Stimulated activated CD8-positive, alpha-beta memory T cell treated with anti-CD3 and anti-CD28 coated beads, Interleukin-2, amount 100 ng/mL, for 48 hours (primary cell): ENCODE measurements around the gene RPRD1B.
"Not testable (repeated sequence)": the region's sequence is repeated elsewhere in the genome, so short reads cannot be mapped to it uniquely, and the experiment has no call there.

Experiments used
- DNase-seq, 2 donors: peaks; one replicate each; pipeline ENCODE4 v3.0.0-alpha.2; 2020; ENCODE audit warnings: low read depth in 2 of 2

Gene RPRD1B

DNA sequence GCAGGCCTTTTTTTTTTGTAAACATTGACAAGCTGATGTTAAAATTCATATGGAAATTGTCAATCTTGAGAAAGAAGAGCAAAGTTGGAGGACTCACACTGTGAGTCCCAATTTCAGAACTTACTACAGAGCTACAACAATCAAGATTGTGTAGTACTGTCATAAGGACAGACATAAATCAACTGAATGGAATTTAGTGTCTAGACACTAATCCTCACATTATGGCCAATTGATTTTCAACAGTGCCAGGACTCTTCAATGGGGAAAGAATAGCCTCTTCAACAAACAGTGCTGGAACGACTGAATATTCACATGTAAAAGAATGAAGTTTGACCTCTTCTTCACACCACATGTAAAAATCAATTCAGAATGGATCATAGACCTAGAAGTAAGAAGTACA, 70.7 kb downstream of the RPRD1B start:
- no peak for DNase-seq

- no peak for DNase-seq
These were observed 72.9 kb downstream of the RPRD1B start for GRCh38 chr20:38106461-38106860.

DNA sequence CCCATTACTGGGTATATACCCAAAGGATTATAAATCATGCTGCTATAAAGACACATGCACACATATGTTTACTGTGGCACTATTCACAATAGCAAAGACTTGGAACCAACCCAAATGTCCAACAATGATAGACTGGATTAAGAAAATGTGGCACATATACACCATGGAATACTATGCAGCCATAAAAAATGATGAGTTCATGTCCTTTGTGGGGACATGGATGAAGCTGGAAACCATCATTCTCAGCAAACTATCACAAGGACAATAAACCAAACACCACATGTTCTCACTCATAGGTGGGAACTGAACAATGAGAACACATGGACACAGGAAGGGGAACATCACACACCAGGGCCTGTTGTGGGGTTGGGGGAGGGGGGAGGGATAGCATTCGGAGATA, 73.8 kb downstream of the RPRD1B start:
- not testable (repeated sequence) for DNase-seq

DNA sequence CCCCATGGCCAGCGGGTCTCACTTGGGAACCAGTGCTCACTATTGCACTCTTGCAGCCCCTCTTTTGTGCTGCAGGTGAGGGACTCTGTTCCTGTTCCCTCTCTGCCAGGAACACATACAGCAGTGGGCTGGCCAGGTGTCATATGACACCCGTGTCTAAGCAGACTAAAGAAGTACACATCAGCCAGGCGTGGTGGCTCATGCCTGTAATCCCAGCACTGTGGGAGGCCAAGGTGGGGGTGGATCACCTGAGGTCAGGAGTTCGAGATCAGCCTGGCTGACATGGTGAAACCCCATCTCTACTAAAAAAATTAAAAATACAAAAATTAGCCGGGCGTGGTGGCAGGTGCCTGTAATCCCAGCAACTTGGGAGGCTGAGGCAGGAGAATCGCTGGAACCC, 74.4 kb downstream of the RPRD1B start:
- DNase-seq, result not testable (repeated sequence)

DNA sequence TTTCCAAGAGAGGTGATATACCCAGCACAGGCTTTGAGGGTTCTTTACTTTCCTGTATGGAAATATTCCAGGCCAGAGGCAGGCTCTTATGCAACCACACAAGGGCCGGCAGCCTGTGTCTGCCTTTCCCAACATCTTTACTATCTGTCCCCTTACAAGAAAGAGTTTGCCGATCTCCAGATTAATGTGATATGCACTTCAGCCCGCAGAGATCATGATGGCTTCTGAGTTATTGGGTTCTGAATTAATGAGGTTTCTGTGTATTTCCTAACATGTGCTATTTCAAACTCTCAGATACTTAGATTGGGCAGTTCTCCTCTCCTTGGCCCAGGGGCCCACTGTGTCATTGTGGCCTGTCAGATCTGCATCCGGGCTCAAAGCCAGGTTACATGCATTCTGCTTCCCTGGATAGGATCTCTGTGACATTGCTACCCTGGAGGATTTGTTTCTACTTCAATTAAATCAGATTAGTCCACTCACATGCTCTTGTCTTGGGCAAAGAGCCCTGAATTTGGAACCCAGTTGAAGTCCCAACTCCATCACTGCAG, 75.0 kb downstream of the RPRD1B start:
- no peak for DNase-seq

GRCh38 chr20:38108986-38109541, 75.5 kb downstream of the RPRD1B start:
- no peak for DNase-seq

DNA sequence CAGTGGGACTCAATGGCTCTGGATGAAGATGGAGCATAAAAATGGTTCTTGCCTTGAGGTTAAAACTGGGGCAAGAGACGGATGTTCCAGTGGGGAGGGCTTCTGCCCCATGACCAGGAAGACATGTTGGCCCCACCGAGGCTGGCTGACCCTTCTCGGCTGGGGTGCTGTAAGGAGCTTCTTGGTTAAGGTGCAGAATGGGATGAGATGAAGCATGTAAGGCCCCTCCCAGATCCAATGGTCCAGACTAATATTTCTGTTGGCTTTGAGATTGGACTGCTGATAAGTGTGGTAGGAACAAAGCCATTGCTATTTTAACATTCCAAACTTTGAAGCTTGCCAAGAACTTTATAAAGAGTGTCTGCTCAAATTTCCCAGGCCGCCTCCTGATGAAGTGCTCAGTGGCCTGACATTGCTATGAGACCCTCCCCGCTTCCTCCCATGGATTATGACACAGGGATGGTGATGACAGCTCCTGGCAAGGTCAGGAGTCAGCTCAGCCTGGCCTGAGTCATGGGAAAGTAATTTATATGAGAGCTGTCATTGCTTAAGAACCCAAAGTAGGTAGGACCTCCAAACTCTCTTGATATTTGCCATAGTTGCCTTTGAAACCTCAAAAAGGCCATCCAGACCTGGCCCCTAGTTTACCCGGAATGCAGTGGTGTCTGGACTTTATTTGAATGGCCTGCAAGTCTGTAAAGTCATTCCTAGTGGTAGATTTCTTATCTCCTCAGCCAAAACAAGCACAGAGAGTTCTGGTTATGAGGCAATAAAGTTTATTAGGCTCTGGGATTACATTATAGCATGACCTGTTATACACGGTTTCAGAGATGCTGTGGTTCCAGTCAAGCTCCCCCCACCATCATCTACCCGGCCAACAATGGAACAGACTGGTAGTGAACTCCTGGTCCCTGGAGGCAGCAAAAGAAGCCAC, 76.3 kb downstream of the RPRD1B start:
- DNase-seq, result no peak

DNA sequence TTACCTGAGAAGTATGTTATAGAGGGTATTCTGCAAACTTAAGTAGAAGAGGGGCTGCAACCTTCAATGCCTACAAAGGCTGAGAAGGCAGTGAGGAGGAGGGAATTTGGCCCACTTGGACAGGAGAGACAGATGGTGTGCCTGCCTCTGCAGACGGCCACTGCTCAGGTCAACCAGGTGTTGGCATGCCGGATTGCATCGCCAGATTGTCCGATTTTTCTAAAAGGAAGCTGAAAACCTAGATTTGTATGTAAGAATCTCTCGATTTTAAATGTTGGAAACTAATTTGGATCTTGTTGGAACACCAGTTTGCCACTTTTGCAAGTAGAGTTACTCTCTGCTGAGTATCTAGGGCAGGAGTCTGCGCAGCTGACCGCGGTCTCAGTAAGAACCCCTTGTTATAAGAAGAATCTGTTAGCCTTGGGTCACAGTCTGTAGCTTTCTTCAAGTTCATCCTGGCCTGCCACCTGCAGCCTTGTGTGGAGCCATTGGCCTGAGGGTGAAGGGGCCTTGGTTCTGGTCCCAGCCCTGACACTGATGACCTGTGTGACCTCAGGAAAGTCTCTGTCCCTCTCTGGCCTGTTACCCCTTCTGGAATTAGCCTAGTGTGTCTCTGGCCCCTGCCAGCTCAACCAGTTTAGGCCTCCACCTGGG, 77.1 kb downstream of the RPRD1B start:
- DNase-seq, result no peak

DNA sequence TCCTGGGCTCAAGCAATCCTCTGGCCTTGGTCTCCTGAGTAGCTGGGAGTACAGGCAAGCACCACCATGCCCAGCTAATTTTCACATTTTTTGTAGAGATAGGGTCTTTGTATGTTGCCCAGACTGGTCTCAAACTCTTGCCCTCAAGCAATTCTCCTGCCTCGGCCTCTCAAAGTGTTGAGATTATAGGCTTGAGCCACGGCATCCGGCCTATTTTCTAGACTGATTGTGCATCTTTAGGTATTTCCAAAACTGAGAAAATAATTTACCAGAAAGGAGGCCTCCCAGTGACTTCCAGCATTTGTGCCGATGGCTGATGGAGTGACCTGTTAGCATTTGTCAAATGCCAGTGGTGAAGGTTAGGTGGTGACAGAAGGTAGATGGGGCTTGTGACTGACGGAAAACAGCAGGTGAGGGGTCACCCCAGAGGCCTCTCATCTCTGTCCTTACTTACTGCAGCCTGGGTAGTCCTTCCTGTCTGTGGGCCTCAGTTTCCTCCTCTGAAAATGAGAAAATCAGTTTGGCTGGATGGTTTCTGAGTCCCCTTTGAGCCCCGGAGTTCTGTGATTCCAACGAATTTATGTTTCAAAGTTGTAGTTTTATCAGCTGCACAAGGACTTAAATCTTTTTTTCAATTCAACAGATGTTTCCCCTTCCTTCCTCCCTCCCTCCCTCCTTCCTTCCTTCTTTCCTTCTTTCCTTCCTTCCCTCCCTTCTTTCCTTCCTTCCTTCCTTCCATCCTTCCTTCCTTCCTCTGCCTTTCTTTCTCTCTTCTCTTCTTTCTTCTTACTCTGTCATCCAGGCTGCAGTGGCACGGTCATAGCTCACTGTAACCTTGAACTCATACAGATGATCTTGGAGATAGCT, 78.1 kb downstream of the RPRD1B start:
- no peak for DNase-seq

DNA sequence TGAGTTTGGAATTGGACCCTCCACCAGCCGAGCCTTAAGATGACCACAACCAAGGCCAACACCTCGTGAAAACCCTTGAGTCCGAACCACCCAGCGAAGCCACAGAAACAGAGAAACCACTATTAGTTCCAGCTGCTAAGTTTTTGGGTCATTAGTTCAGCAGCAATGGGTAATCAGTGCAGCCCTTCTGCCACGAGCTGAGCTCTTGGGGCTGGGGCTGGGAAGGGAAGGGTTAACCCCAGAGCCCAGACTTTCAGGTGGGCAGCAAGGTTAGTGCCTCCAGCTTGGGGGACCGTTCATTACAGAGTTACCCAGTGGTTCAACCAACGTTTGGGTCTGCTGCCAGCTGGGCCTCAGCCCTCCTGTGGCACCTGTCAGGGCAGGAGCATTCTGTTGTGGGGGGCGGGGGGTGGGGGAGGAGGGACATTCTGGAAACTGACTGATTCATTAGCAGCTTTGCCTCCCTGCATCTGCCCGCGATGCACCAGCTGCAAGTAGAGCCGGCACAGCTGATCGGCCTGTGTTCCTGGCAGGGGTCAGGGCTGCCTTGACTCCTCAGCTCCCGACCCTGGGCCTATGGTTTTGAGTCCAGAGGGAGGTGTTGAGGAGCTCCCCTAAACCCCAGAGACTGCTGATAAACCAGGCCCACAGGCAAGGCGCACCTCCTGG, 78.8 kb downstream of the RPRD1B start:
- DNase-seq, result no peak

DNA sequence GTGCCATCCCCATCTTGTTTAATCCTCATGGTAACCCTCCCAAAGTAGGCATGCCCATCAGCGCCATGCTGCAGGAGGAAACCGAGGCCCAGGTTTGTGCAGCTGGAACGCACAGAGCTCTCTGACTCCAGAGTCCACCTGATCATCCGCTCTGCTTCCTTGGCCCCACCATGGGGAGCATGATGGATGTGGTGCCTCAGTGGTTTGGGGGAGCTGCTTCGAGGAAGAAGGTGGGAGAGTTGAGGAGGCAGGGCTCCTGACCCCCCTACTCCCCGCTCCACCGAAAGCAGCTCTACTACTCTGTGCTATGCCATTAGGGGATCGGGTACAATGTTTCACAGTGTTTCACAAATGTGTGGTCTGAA, 79.4 kb downstream of the RPRD1B start:
- DNase-seq, result no peak

GRCh38 chr20:38113401-38114325, 80.1 kb downstream of the RPRD1B start:
- DNase-seq, result peak in 1 of 2 donors; percentile 3

- no peak for DNase-seq
These were observed 80.8 kb downstream of the RPRD1B start for GRCh38 chr20:38114353-38114791.

- no peak for DNase-seq
These were observed 81.7 kb downstream of the RPRD1B start for GRCh38 chr20:38115205-38115604.

GRCh38 chr20:38115896-38116295, 82.3 kb downstream of the RPRD1B start:
- DNase-seq, result no peak

GRCh38 chr20:38116409-38117165, 83.0 kb downstream of the RPRD1B start:
- DNase-seq, result no peak

GRCh38 chr20:38117205-38117604, 83.7 kb downstream of the RPRD1B start:
- no peak for DNase-seq

- no peak for DNase-seq
These were observed 84.1 kb downstream of the RPRD1B start for GRCh38 chr20:38117635-38118034.

GRCh38 chr20:38119446-38119845, 85.9 kb downstream of the RPRD1B start:
- no peak for DNase-seq
